HepG2 (cell line): ENCODE measurements around the gene MCC. TPM values are rescaled to one million over a fixed set of nuclear protein-coding genes. Genes with fewer than 3 reads are reported as not detected.

Experiments used
- ATAC-seq: fragments of 200-7000 bp; cut with Tn5 transposase; 3 replicates; pipeline ENCODE4 v1.9.1; 2020; ENCODE audit warnings: mild to moderate bottlenecking, moderate library complexity
- BruUV-seq: library from RNA; stranded (reverse); fragments of 400-500 nt; replicated peaks from 2 replicates; lab custom pipeline; 2021; lab: Mats Ljungman, UMichigan
- CTCF ChIA-PET: fragments of 300-600 bp; formaldehyde crosslinking; extraction: SDS; loops from one replicate; lab custom pipeline; 2021; ENCODE audit warnings: low total read pairs, inconsistent platforms, low intra/inter-chr PET ratio; lab: Yijun Ruan, JAX
- POLR2A ChIA-PET: fragments of 350-600 bp; sonication (Branson Sonifier 250); formaldehyde crosslinking; loops from one replicate; lab custom pipeline; 2020; ENCODE audit warnings: antibody characterized with exemption, inconsistent platforms; lab: Yijun Ruan, JAX
- DNase-seq: peaks from one replicate; pipeline ENCODE4 v3.0.0-alpha.2; 2015; ENCODE audit warnings: low spot score
- FAIRE-seq: peaks from 3 replicates; lab custom pipeline; 2011; peaks lifted over from hg19 to GRCh38; lab: Jason Lieb, UNC
- H2AFZ ChIP-seq: one replicate; pipeline ENCODE4 v1.6.1; 2011; ENCODE audit warnings: low read length, inconsistent platforms
- H3K27ac ChIP-seq: fragments of 300-600 bp; 3 replicates; pipeline ENCODE4 v1.8.0; 2011; ENCODE audit warnings: mixed run types, mild to moderate bottlenecking, mixed read lengths, low read length, inconsistent platforms; ENCODE audit not compliant: insufficient read depth; ENCODE audit errors: extremely low read length
- H3K27me3 ChIP-seq, 2 experiments: fragments of 200-600 bp in 1 of 2; 2 replicates in 1 of 2; 3 replicates in 1 of 2; pipeline versions ENCODE4 v1.6.0 to v1.8.0; 2011; ENCODE audit warnings: low read length in 2 of 2, mild to moderate bottlenecking in 2 of 2, moderate library complexity in 2 of 2, inconsistent platforms in 1 of 2; ENCODE audit not compliant: insufficient read depth in 2 of 2, control insufficient read depth in 1 of 2
- H3K36me3 ChIP-seq, 2 experiments: fragments of 200-600 bp in 1 of 2; replicated peaks in 1 of 2; 2 replicates in 1 of 2; 3 replicates in 1 of 2; pipeline versions ENCODE4 v1.5.1 to v1.8.0; 2011; ENCODE audit warnings: low read length in 2 of 2, inconsistent platforms in 1 of 2; ENCODE audit not compliant: insufficient read depth in 2 of 2, control insufficient read depth in 1 of 2
- H3K4me1 ChIP-seq: 2 replicates; pipeline ENCODE4 v1.5.1; 2012; ENCODE audit warnings: low read length, inconsistent platforms; ENCODE audit not compliant: insufficient read depth
- H3K4me2 ChIP-seq: 2 replicates; pipeline ENCODE4 v1.6.0; 2011; ENCODE audit warnings: low read depth, low read length, inconsistent platforms
- H3K4me3 ChIP-seq, 3 experiments: fragments of 200-600 bp in 1 of 3; sonication (generic), shearing (Covaris generic) in 1 of 3; replicated peaks in 1 of 3; 2 replicates each; pipeline ENCODE4 v1.5.1; 2011 to 2016; ENCODE audit warnings: low read length in 3 of 3, inconsistent platforms in 2 of 3, low read depth in 2 of 3, mild to moderate bottlenecking in 2 of 3, control low read depth in 1 of 3, mixed read lengths in 1 of 3; ENCODE audit not compliant: insufficient read depth in 1 of 3
- H3K79me2 ChIP-seq: one replicate; pipeline ENCODE4 v1.6.1; 2011; ENCODE audit warnings: low read length, inconsistent platforms; ENCODE audit not compliant: insufficient read depth
- H3K9ac ChIP-seq: 2 replicates; pipeline ENCODE4 v1.6.0; 2011; ENCODE audit warnings: mild to moderate bottlenecking, low read depth, low read length, inconsistent platforms; ENCODE audit not compliant: insufficient read depth
- H3K9me3 ChIP-seq: 2 replicates; pipeline ENCODE4 v1.5.1; 2012; ENCODE audit warnings: mild to moderate bottlenecking, low read length
- H4K20me1 ChIP-seq: 2 replicates; pipeline ENCODE4 v1.6.0; 2011; ENCODE audit warnings: inconsistent platforms, mild to moderate bottlenecking, low read length, moderate library complexity; ENCODE audit not compliant: insufficient read depth
- CCAR2 ChIP-seq: fragments of 200-400 bp; formaldehyde crosslinking; optimal IDR thresholded peaks from 2 replicates; pipeline ENCODE3; 2018; ENCODE audit warnings: low read depth, mild to moderate bottlenecking, low read length, moderate library complexity
- GMEB2 ChIP-seq: IDR thresholded peaks from 2 replicates; pipeline ENCODE4 v1.6.1; 2016; ENCODE audit warnings: missing biosample characterization, missing genetic modification reagents, low read depth
- HBP1 ChIP-seq: IDR thresholded peaks from 2 replicates; pipeline ENCODE4 v1.6.1; 2016; ENCODE audit warnings: low read depth, control low read depth
- PCBP2 ChIP-seq: fragments of 200-400 bp; formaldehyde crosslinking; optimal IDR thresholded peaks from 2 replicates; pipeline ENCODE3; 2018; ENCODE audit warnings: low read length, low read depth; ENCODE audit not compliant: poor library complexity, severe bottlenecking
- PLRG1 ChIP-seq: fragments of 450-650 bp; conservative IDR thresholded peaks from 2 replicates; pipeline ENCODE4 v1.6.1; 2016
- RNF219 ChIP-seq: sonication (generic); formaldehyde crosslinking; IDR thresholded peaks from 2 replicates; pipeline ENCODE4 v1.5.0; 2020; ENCODE audit warnings: mild to moderate bottlenecking, missing genetic modification reagents
- SIN3A ChIP-seq: IDR thresholded peaks from 2 replicates; pipeline ENCODE4 v1.6.1; 2011; ENCODE audit warnings: low read depth, mild to moderate bottlenecking, control low read depth, low read length, borderline replicate concordance
- SKI ChIP-seq: fragments of 450-650 bp; IDR thresholded peaks from one replicate; pipeline ENCODE4 v1.6.1; 2018; ENCODE audit warnings: mild to moderate bottlenecking; ENCODE audit not compliant: partially characterized antibody
- TOE1 ChIP-seq: sonication (generic); formaldehyde crosslinking; IDR thresholded peaks from 2 replicates; pipeline ENCODE4 v1.4.0; 2020; ENCODE audit warnings: mild to moderate bottlenecking, missing genetic modification reagents
- TSC22D2 ChIP-seq: sonication (generic); formaldehyde crosslinking; IDR thresholded peaks from 2 replicates; pipeline ENCODE4 v1.5.1; 2020; ENCODE audit warnings: missing genetic modification reagents, mild to moderate bottlenecking, borderline replicate concordance
- ZMAT5 ChIP-seq: sonication (generic); formaldehyde crosslinking; IDR thresholded peaks from 2 replicates; pipeline ENCODE4 v1.5.0; 2020; ENCODE audit warnings: mild to moderate bottlenecking, low read depth, missing genetic modification reagents, borderline replicate concordance
- ZNF709 ChIP-seq: sonication (generic); formaldehyde crosslinking; IDR thresholded peaks from 2 replicates; pipeline ENCODE4 v1.5.0; 2020; ENCODE audit warnings: mild to moderate bottlenecking, missing genetic modification reagents
- ZNF710 ChIP-seq: sonication (generic); formaldehyde crosslinking; IDR thresholded peaks from 2 replicates; pipeline ENCODE4 v1.5.0; 2020; ENCODE audit warnings: mild to moderate bottlenecking, missing genetic modification reagents, borderline replicate concordance
- ZNF792 ChIP-seq: IDR thresholded peaks from 2 replicates; pipeline ENCODE4 v1.6.1; 2016
- WGBS: methylation state at CpG from one replicate; pipeline ENCODE4 v1.1.6; 2017; ENCODE audit warnings: low lambda C conversion rate; 5-methylcytosine and 5-hydroxymethylcytosine counted together
- in situ Hi-C: cut with HindIII; loops from 2 replicates; pipeline ENCODE4 v1.10.0; 2017; ENCODE audit warnings: low pct_unique_long_range_greater_than_20kb; ENCODE audit not compliant: extremely low pct_ligation_motif_present
- intact Hi-C: fragments of 100-400 bp; cut with micrococcal nuclease; formaldehyde crosslinking; loops from one replicate; pipeline ENCODE4 v1.10.0; 2022; ENCODE audit not compliant: unreplicated experiment
- polyA plus RNA-seq, 8 experiments: library from polyadenylated mRNA; depleted of rRNA in 3 of 8; stranded (reverse) in 7 of 8; unstranded in 1 of 8; fragments of >200 nt; fragmentation: Illumina TruSeq in 4 of 8; extraction: Trizol in 4 of 8; gene quantifications; 2 replicates each; pipeline versions ENCODE4 v1.2.1 to v1.2.3, GENCODE V29; 2011 to 2016; ENCODE audit warnings: low read depth in 4 of 8, missing spikeins in 1 of 8, mixed read lengths in 1 of 8; ENCODE audit not compliant: insufficient read depth in 1 of 8
- total RNA-seq, 5 experiments: library from RNA; depleted of rRNA; stranded (reverse); fragments of >200 nt; fragmentation: Illumina TruSeq; extraction: Trizol; gene quantifications; 2 replicates each; pipeline ENCODE4 v1.2.3, GENCODE V29; 2016; ENCODE audit warnings: low read depth in 1 of 5

MCC gene
- total and polyA plus RNA-seq, 2 of the 13 experiments (the other 11 are each of a cell fraction or from before 2014, with no cell fraction given), result 0.55 to 2.4 TPM

DNA sequence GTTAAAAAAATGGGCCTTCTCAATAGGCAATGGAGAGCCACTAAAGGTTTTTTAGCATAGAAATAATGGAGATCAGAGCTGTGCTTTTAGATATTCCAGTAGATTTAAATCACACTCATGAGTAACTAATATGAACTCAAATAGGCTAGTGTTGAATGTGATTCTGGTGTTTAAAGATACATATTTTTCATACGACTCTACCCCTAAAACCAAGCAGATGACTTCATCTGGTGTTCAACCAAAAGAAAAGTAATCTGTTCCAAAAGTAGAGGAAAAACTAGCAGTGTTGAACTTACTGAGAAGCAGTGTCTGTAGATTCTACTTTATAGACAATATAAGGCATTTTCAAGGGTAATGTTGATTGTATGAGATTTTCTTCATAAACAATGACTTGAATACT is 191.6 kb downstream of the MCC start:
- H2AFZ ChIP-seq, result no peak overlapping the region
- no peak overlapping the region for H3K27ac ChIP-seq
- H3K9ac ChIP-seq, result no peak overlapping the region
- no peak for DNase-seq
- H3K4me1 ChIP-seq, result peaks cover 21% of the 10 kb centered on the region
- in situ Hi-C loops (no loop called here), intact Hi-C loops (no loop called here)
- no peaks in the 10 kb centered on the region for H3K9me3 ChIP-seq
- no peaks in the 10 kb centered on the region for H4K20me1 ChIP-seq
- POLR2A ChIA-PET, result no interaction called here
- no peaks in the 10 kb centered on the region for H3K79me2 ChIP-seq
- H3K27me3 ChIP-seq, result peaks cover 8 to 47% of the 10 kb centered on the region in 2 experiments; a peak in 4 of 5 replicates
- no TSS peak for BruUV-seq
- CTCF ChIA-PET, result no interaction called here
- TF ChIP-seq ZNF792 (CRISPR knock-in tag) (no peak), PLRG1 (no peak), ZMAT5 (no peak), TSC22D2 (CRISPR knock-in tag) (no peak), PCBP2 (no peak), ZNF710 (no peak), SIN3A (no peak), ZNF709 (CRISPR knock-in tag) (no peak), TOE1 (CRISPR knock-in tag) (no peak), CCAR2 (no peak), HBP1 (no peak), GMEB2 (no peak), SKI (no peak), RNF219 (CRISPR knock-in tag) (no peak)
- no peak for FAIRE-seq
- WGBS, result 38% methylated on average over 1 of the region's 1 CpG
- no peak overlapping the region for H3K4me3 ChIP-seq
- no peak overlapping the region for H3K4me2 ChIP-seq
- ATAC-seq, result no peak
- no peaks in the 10 kb centered on the region for H3K36me3 ChIP-seq
